Cardiac septum (tissue), 1 donor: ENCODE data around the gene ZRANB2. TPM values are rescaled to one million over a fixed set of nuclear protein-coding genes. Genes with fewer than 3 reads are reported as not detected.

ENCODE experiments used
- DNase-seq: peaks from one replicate; pipeline ENCODE4 v3.0.0-alpha.2; 2020; ENCODE audit warnings: low spot score
- intact Hi-C: fragments of 100-400 bp; cut with DNase I; formaldehyde crosslinking; loops from one replicate; pipeline ENCODE4 v1.14.0; 2022
- long read RNA-seq: library from polyadenylated mRNA; unstranded; transcript quantifications from one replicate; pipeline ENCODE4 v2.0.0, GENCODE V29; 2021
- total RNA-seq: library from RNA; stranded (reverse); fragmentation: NEBNext Ultra II Directional; extraction: Animal tissue kit (Norgen Biotek cat#: 25700); gene quantifications from one replicate; pipeline ENCODE4 v1.2.1, GENCODE V29; 2021
- donor health status: DM: no; HTN: no; CAD: no.

The ZRANB2 gene
- total RNA-seq, result 51.2 TPM
- long read RNA-seq, transcript ZRANB2-201 (11 exons, 2,821 nt), result major isoform, 32 of 86 reads
- long read RNA-seq, transcript ZRANB2-202 (10 exons, 3,078 nt), result minor isoform, 22 of 86 reads
- long read RNA-seq, partial matches to known transcripts, result 21 of 86 reads
- long read RNA-seq, other reads (novel, unspliced or antisense), result 9 of 86 reads

- peak; percentile 93 for DNase-seq
- intact Hi-C loops, result loop anchor here (5.0 kb wide), 1 partner anchor 874 kb away; the partner anchor contains the start of gene LRRC40
Measured at GRCh38 chr1:71080739-71081696, at the start of gene ZRANB2. ZRANB2 (minus strand) TSS chr1:71081035; CDS start chr1:71080995, 40 bp downstream.

GRCh38 chr1:71128060-71128459, 47.2 kb upstream of the ZRANB2 start:
- no peak for DNase-seq
- intact Hi-C loops, result no loop called here

- no peak for DNase-seq
- intact Hi-C loops, result no loop called here
Measured at GRCh38 chr1:71118086-71118485, 37.3 kb upstream of the ZRANB2 start.

GRCh38 chr1:71116729-71117128, 35.9 kb upstream of the ZRANB2 start:
- intact Hi-C loops, result no loop called here

GRCh38 chr1:71106658-71107322, 26.0 kb upstream of the ZRANB2 start:
- DNase-seq, result no peak
- intact Hi-C loops, result no loop called here

More at GRCh38 chr1:71116729-71117128, 35.9 kb upstream of the ZRANB2 start:
- DNase-seq, result no peak

- intact Hi-C loops, result no loop called here
- DNase-seq, result no peak
Measured at GRCh38 chr1:71104417-71104816, 23.6 kb upstream of the ZRANB2 start.

GRCh38 chr1:71101839-71102376, 21.1 kb upstream of the ZRANB2 start:
- DNase-seq, result no peak
- intact Hi-C loops, result no loop called here

GRCh38 chr1:71097428-71097827, 16.6 kb upstream of the ZRANB2 start:
- intact Hi-C loops, result loop anchor here (10.0 kb wide), 1 partner anchor 427 kb away; no protein-coding TSS in a partner anchor
- DNase-seq, result no peak

- no peak for DNase-seq
- intact Hi-C loops, result loop anchor here (10.0 kb wide), 1 partner anchor 430 kb away; no protein-coding TSS in a partner anchor
Measured at GRCh38 chr1:71094913-71095312, 14.1 kb upstream of the ZRANB2 start.

- intact Hi-C loops, result loop anchor here (10.0 kb wide), 1 partner anchor 431 kb away; no protein-coding TSS in a partner anchor
- DNase-seq, result no peak
Measured at GRCh38 chr1:71093938-71094337, 13.1 kb upstream of the ZRANB2 start.

GRCh38 chr1:71089536-71090270, 8.9 kb upstream of the ZRANB2 start:
- intact Hi-C loops, result loop anchor here (10.0 kb wide), 1 partner anchor 435 kb away; no protein-coding TSS in a partner anchor

GRCh38 chr1:71088645-71089287, 7.9 kb upstream of the ZRANB2 start:
- intact Hi-C loops, result no loop called here
- no peak for DNase-seq

More at GRCh38 chr1:71089536-71090270, 8.9 kb upstream of the ZRANB2 start:
- DNase-seq, result no peak

- intact Hi-C loops, result no loop called here
- DNase-seq, result no peak
Measured at GRCh38 chr1:71087713-71088112, 6.9 kb upstream of the ZRANB2 start.

GRCh38 chr1:71087060-71087459, 6.2 kb upstream of the ZRANB2 start:
- intact Hi-C loops, result no loop called here
- DNase-seq, result no peak

GRCh38 chr1:71086331-71086730, 5.5 kb upstream of the ZRANB2 start:
- intact Hi-C loops, result no loop called here
- DNase-seq, result no peak

- DNase-seq, result no peak
Measured at GRCh38 chr1:71083271-71083670, 2.4 kb upstream of the ZRANB2 start.

GRCh38 chr1:71081697-71082080, 854 bp upstream of the ZRANB2 start:
- intact Hi-C loops, result loop anchor here (5.0 kb wide), 1 partner anchor 874 kb away; the partner anchor contains the start of gene LRRC40
- no peak for DNase-seq

More at GRCh38 chr1:71083271-71083670, 2.4 kb upstream of the ZRANB2 start:
- intact Hi-C loops, result loop anchor here (5.0 kb wide), 1 partner anchor 876 kb away; the partner anchor contains the start of gene LRRC40

GRCh38 chr1:71080230-71080738, 551 bp downstream of the ZRANB2 start:
- intact Hi-C loops, result loop anchor here (5.0 kb wide), 1 partner anchor 873 kb away; the partner anchor contains the start of gene LRRC40
- no peak for DNase-seq
